ENCODE measurements around the gene KDM3B. TPM values are rescaled to one million over a fixed set of nuclear protein-coding genes. Genes with fewer than 3 reads are reported as not detected.
A peak's percentile ranks its signal among the peaks of the same experiment; 100 is the strongest.

KDM3B gene
- total and polyA plus RNA-seq, 9 of the 15 experiments (the other 6 are each of a cell fraction or from before 2014, with no cell fraction given) = 13.8 to 62.8 (median 41.9) TPM

- Histone ChIP-seq H3K4me1 (replicated peaks in 1 of 2; ENCODE audit: control insufficient read depth in 2 of 2, insufficient read depth in 2 of 2, low read length in 2 of 2) (peaks cover 20 to 25% of the 10 kb centered on the region in 2 experiments), H3K27me3 (ENCODE audit: control insufficient read depth in 2 of 2, insufficient read depth in 2 of 2, low read length in 2 of 2) (no peaks in the 10 kb centered on the region), H3K36me3 (ENCODE audit: control insufficient read depth, insufficient read depth, low read length) (no peaks in the 10 kb centered on the region), H3K9me1 (ENCODE audit: control insufficient read depth, insufficient read depth, low read length) (no peaks in the 10 kb centered on the region), H4K20me1 (replicated peaks; ENCODE audit: control insufficient read depth, insufficient read depth, low read length) (no peaks in the 10 kb centered on the region), H3K9ac (ENCODE audit: insufficient read depth in 1 of 2, low read depth in 2 of 2, low read length in 2 of 2) (peak overlapping the region in 1 of 2 experiments; percentile 50; a peak in 2 of 4 replicates), H3K4me3 (no peak overlapping the region), H3K27ac (ENCODE audit: extremely low read depth, low read depth, low read length) (peak overlapping the region; percentile 67), H3K9me3 (replicated peaks; ENCODE audit: control insufficient read depth, insufficient read depth, low read depth, low read length) (no peaks in the 10 kb centered on the region), H2AFZ (ENCODE audit: low read depth, low read length) (peak overlapping the region; percentile 91), H3K4me2 (ENCODE audit: insufficient read depth, low read length) (peak overlapping the region; percentile 73; the same call in 1 of the 2 replicates), H3K79me2 (ENCODE audit: control insufficient read depth, insufficient read depth, low read length) (no peaks in the 10 kb centered on the region)
- no peak for FAIRE-seq
- CTCF ChIA-PET (ENCODE audit: low intra/inter-chr PET ratio) = no interaction called here
- ATAC-seq = peak; percentile 20
- TF ChIP-seq ATF6 (CRISPR knock-in tag; IDR thresholded peaks at IDR 0.05) (no peak), ZNF561 (CRISPR knock-in tag; conservative IDR thresholded peaks at IDR 0.05) (no peak), BRD9 (IDR thresholded peaks at IDR 0.05; ENCODE audit: low read depth, partially characterized antibody) (no peak), GTF2E2 (tag; IDR thresholded peaks at IDR 0.05) (0 out of 2 replicates have a peak, but pooled peaks have one; percentile 29), FOXJ2 (tag; IDR thresholded peaks at IDR 0.05) (0 out of 2 replicates have a peak, but pooled peaks have one; percentile 46), PHB2 (IDR thresholded peaks at IDR 0.05; ENCODE audit: low read depth) (no peak)
- no TSS peak for BruUV-seq (replicated peaks)
- intact Hi-C loops (cut with micrococcal nuclease) (no loop called here), in situ Hi-C loops (cut with MboI) (no loop called here)
- POLR2A ChIA-PET = interaction anchor here (2.5 kb wide), 1 partner anchor 10 kb away, joined by 7 read pairs; no protein-coding TSS in a partner anchor
- WGBS (ENCODE audit: insufficient coverage, low coverage, missing lambda C conversion rate) = 29% methylated on average over 7 of the region's 7 CpGs
- DNase-seq (ENCODE audit: extremely low read depth in 1 of 4, low spot score in 3 of 4) = no peak
These were observed 124.4 kb downstream of the KDM3B start for GRCh38 chr5:138476918-138477317.
